HL-60 (cell line): ENCODE data around the gene TLCD1.

Experiments used
- CTCF ChIP-seq: IDR thresholded peaks from one replicate; pipeline ENCODE4 v1.5.1; 2011; ENCODE audit warnings: low read length, control low read depth, inconsistent platforms; ENCODE audit not compliant: insufficient read depth
- GABPA ChIP-seq: IDR thresholded peaks from 2 replicates; pipeline ENCODE4 v1.6.1; 2012; ENCODE audit warnings: low read depth
- POLR2AphosphoS5 ChIP-seq: IDR thresholded peaks from 2 replicates; pipeline ENCODE4 v1.6.1; 2012; ENCODE audit warnings: low read depth
- REST ChIP-seq: IDR thresholded peaks from 2 replicates; pipeline ENCODE4 v1.6.1; 2012; ENCODE audit warnings: low read depth; ENCODE audit not compliant: insufficient replicate concordance
- SPI1 ChIP-seq: IDR thresholded peaks from 2 replicates; pipeline ENCODE4 v1.6.1; 2012; ENCODE audit warnings: low read depth, mild to moderate bottlenecking, borderline replicate concordance

GRCh38 chr17:28746611-28747050 is 20.6 kb upstream of the TLCD1 start:
- TF ChIP-seq POLR2AphosphoS5 (no peak), CTCF (no peak), REST (no peak), SPI1 (no peak), GABPA (no peak)
